Sigmoid colon (tissue), 4 donors: ENCODE measurements around the gene POLR2F.

Experiments
- EP300 ChIP-seq, 4 donors: sonication (generic); formaldehyde crosslinking; IDR thresholded peaks; one replicate each; pipeline ENCODE4 v1.6.1; 2017; ENCODE audit warnings: antibody characterized with exemption in 4 of 4
- TF ChIP-seq, protein P1 (sequence below), 4 experiments: fragments of 450-650 bp in 3 of 4; fragments of 200-600 bp in 1 of 4; IDR thresholded peaks; one replicate each; pipeline ENCODE4 v1.5.1; 2016 to 2019; ENCODE audit warnings: antibody characterized with exemption in 4 of 4, mild to moderate bottlenecking in 3 of 4, moderate library complexity in 2 of 4

DNA sequence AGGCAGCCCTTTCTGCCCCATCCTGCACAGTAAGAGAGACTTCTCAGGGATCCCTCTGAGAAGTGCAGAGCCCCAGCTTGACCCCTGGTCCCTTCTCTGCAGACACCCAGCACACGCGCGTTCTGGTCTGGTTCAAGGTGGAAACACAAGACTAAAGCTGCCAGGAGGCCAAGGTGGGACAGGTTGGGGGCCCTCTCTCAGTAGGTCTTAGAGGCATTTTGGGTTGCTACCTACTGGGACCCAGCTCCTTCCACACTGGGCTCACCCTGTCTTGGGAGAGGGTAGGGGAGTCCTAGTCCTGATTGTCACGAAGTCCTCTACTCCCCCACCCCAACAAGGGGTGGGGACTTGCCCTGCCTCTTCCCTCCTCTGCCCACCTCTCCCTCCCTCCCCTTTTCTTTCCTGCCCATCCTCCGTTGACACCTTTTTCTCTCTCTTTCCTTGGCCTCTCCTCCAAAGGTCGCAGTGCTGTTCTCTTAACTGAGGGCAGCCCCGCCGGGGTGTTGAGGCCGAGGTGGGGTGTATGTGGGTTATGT lies 31.6 kb downstream of the POLR2F start:
- TF ChIP-seq, protein P1, sequence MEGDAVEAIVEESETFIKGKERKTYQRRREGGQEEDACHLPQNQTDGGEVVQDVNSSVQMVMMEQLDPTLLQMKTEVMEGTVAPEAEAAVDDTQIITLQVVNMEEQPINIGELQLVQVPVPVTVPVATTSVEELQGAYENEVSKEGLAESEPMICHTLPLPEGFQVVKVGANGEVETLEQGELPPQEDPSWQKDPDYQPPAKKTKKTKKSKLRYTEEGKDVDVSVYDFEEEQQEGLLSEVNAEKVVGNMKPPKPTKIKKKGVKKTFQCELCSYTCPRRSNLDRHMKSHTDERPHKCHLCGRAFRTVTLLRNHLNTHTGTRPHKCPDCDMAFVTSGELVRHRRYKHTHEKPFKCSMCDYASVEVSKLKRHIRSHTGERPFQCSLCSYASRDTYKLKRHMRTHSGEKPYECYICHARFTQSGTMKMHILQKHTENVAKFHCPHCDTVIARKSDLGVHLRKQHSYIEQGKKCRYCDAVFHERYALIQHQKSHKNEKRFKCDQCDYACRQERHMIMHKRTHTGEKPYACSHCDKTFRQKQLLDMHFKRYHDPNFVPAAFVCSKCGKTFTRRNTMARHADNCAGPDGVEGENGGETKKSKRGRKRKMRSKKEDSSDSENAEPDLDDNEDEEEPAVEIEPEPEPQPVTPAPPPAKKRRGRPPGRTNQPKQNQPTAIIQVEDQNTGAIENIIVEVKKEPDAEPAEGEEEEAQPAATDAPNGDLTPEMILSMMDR (IDR thresholded peaks at IDR 0.05) = no peak
- TF ChIP-seq EP300 (IDR thresholded peaks at IDR 0.05) = no peak
